Stimulated activated CD4-positive, alpha-beta T cell treated with anti-CD3 and anti-CD28 coated beads, Interleukin-12 subunit alpha, Interleukin-12 subunit beta, amount 100 ng/mL, for 48 hours (primary cell): Measurements from ENCODE around the gene PHACTR1.
"Not testable (repeated sequence)": the region's sequence is repeated elsewhere in the genome, so short reads cannot be mapped to it uniquely, and the experiment has no call there.

Source experiments
- DNase-seq, 3 donors: peaks; one replicate each; pipeline ENCODE4 v3.0.0-alpha.2; 2020; ENCODE audit warnings: low read depth in 2 of 3, low spot score in 1 of 3

PHACTR1 gene

GRCh38 chr6:13222048-13222447 lies 505.5 kb downstream of the PHACTR1 start:
- DNase-seq: no peak

DNA sequence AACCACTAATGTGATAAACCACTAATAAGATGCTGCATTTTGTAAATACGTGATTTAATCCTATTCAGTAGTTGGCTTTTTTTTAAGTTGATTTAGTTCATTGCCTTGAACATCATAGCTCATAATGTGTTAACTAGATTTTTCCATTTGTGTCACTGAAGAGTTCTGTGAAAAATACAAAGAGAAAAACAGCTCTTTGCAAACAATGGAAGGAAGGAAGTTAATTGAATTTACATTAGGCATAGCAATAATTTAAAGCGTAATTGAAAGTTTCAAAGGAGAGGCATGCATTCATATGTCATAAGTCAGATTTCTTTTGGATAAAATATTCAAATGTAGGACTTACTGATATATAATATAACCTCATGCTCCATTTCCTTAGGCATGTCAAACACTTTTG lies 509.5 kb downstream of the PHACTR1 start:
- no peak for DNase-seq

GRCh38 chr6:13228264-13229204 lies 512.0 kb downstream of the PHACTR1 start:
- no peak for DNase-seq

DNA sequence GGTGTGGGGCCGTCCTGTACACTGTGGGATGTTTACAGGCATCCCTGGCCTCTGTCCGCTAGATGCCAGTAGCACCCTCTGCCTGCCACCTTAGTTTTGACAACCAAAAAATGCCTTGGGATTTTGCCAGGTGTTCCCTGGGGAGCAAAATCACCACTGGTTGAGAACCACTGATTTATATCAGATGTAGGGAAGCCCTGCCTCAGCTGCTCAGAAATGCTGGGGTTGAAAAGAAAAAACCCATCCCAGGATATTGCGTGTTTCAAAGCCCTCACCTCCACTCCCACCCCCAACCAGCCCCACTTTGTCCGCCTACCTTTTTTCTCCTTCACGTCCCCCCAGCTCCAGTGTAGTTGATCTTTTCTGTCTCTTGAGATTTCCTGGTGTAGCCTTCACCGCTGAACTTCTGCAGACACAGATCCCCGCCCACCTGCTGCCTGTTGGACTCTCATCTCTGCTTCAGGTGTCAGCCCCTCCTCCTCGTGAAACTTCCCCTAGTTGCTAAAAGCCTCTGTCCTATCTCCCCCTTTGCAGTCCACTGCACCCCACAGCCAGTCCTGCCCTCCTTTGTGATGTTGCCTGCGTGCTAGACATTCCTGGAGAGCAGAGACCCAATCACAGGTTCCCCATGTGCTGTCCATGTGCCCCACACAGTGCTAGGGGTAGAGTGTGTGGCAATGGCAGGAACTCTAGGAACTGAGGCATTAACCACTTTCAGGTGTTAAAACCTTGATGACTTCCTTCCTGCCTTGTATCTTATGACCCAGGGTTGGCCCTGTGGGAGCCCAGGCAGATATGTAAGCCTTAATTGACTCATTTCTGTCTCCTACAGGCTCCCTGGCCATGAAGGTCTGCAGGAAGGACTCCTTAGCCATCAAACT lies 512.9 kb downstream of the PHACTR1 start:
- no peak for DNase-seq

- no peak for DNase-seq
These were observed 516.5 kb downstream of the PHACTR1 start for GRCh38 chr6:13233106-13233505.

DNA sequence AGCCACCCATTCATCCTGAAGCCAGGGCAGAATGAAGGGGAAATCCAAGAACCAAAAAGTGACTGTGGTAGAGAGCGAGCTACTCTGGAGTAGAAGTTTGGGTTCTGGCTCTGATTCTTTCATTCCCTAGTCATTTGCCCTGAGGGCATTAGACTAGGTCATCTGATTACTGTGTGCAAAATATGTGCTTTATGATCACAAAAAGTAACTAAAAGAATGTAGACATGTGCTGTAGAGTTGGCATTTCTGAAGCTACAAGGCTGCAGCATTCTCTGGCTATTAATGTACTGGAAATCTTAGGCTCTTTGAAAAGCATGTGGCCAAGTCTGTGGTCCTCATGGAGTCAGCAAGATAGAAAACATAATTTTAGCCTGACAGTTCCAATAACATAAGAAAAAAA lies 517.6 kb downstream of the PHACTR1 start:
- DNase-seq: no peak

GRCh38 chr6:13235339-13235738 lies 518.8 kb downstream of the PHACTR1 start:
- no peak for DNase-seq

- no peak for DNase-seq
These were observed 520.8 kb downstream of the PHACTR1 start for GRCh38 chr6:13237318-13237717.

DNA sequence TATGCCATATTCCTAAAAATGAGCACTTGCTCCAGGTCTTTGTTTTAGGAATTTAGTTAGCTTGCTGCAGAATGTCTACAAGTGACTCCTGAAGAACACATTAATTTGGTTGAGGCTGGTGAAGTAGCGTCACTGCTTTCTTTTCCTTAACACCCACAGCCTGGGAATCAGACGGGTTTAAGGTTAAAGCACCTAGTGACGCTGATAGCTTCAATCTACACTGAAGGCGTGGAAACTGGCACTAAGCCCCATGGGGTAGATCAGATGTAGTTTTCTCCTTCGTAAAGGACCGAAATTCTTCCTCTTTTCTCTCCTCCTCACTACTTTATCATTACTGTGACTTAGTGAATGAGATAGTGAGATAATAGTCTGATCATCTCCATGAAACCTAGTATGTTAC lies 521.5 kb downstream of the PHACTR1 start:
- DNase-seq: no peak

- no peak for DNase-seq
These were observed 522.2 kb downstream of the PHACTR1 start for GRCh38 chr6:13238640-13239216.

DNA sequence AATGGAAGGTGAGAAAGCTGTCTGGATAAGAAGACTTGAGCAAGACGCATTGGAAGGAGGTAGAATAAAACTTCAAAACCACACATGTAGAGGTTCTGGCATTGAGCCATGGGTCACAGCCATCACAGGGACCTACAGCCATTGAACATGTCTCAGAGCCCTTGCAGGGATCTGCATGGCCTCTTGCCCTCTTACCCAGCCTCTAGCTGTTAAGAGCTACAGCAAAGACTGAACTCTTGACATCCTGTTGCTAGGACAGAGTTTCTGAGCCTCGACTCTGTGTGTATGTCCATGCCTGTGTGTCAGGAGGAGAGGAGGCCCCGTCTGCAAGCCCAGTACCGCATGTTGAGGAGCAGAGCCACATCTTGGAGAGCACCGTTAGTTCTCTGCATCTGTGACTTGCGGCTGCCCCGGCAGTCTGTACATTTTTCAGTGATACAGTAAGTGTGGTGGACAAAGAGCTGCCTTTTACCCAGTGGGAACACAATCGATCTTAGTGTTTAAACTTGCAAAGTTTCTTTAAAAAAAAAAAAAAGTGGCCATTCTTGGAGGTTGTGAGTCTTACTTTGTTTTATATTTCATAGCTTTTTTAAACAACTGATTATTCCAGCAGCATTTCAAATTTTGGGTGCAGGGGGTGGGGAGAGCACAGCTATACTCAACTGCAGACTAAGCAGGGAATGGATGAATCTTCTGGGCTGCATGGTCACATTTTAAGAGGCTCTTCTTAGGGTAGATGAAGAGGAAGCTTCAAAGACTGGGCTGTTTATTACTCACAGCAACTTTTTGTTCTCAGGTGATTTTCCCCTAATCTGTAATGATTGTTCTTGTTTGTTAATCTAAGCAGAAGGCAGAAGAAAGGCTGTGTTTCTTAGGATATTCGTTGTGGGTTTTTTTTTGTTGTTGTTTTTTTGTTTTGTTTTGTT lies 523.2 kb downstream of the PHACTR1 start:
- no peak for DNase-seq

DNA sequence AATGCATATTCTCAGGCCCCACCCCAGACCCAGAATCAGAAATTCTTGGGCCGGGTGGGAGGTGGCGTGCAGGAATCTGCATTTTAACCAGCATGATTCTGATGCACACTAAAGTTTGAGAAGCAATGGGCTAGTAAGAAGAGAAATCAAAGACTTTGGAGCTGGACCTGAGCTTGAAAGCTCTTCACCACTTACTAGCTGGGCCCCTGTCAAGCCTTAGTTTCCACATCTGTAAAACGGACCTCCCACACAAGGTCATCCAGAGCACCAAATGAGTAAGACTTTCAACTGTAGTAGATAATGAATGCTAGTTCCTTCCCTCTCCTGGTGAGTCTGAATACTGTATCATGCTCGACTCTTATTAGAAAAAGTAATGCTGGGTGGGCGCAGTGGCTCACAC lies 524.8 kb downstream of the PHACTR1 start:
- no peak for DNase-seq

DNA sequence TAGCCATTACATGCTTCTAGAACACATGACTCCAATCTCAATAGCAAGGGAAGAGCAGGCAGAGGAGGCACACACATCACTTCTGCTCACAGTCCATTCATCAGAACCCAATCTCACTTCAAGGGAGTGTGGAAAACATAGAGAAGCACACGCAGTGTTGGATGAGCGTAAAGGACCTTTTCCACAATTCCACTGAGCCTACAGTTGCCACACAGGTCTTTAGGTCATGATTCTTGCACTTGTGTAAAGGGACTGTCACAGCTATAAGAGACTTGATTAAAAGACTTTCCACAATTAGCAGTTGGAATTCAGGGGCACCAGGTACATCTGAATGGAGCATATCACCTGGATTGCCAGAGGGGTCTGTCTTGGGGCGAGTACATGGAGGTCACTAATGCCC lies 525.6 kb downstream of the PHACTR1 start:
- no peak for DNase-seq

DNA sequence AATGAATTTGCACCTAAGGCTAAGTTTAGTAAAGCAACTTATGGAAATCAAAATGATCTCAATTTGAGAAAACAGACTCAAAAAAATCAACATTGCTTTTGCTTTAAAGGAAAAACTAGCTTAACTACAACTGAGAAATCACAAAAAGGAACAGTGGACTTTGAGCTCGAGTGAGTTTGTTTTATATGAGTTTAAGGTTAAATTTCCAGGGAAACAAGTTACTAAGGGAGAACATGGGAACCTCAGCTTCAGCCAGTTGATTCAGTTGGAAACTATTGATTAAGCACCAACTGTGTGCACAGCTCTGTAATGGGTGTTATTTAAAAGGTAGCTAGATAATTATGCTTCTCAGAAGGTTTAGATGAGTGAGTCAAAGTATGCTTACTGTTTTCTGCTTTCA lies 526.0 kb downstream of the PHACTR1 start:
- DNase-seq: no peak

DNA sequence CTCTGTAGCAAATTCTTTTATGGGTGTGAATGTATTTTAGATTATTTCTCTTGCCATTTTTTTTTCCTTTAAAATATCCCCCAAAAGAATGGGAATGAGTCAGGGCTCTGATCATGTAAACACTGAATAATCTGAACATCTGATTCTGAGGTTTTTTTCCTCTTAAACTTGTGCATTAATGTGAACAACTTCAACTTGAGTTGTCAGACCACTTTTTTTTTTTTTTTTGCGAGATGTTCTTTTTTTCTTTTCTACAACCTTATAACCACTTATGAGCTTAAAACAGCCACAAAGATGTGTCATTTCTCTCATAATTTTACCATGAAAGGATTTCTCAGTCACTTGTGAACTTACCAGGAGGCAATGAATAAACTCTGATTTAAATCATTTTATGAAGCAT lies 526.5 kb downstream of the PHACTR1 start:
- no peak for DNase-seq

DNA sequence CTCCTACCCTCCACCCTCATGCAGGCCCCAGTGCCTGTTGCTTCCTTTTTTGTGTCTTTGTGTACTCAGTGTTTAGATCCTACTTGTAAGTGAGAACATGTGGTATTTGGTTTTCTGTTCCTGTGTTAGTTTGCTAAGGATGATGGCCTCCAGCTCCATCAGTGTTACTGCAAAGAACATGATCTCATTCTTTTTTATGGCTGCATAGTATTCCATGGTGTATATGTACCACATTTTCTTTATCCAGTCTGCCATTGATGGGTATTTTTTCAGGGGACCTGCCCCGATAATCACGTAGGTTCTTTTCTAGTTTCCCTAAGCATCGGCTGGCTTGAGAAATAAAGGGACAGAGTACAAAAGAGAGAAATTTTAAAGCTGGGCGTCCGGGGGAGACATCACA lies 527.2 kb downstream of the PHACTR1 start:
- DNase-seq: not testable (repeated sequence)

GRCh38 chr6:13247627-13248026 lies 531.1 kb downstream of the PHACTR1 start:
- no peak for DNase-seq

- no peak for DNase-seq
These were observed 531.5 kb downstream of the PHACTR1 start for GRCh38 chr6:13248053-13248452.

DNA sequence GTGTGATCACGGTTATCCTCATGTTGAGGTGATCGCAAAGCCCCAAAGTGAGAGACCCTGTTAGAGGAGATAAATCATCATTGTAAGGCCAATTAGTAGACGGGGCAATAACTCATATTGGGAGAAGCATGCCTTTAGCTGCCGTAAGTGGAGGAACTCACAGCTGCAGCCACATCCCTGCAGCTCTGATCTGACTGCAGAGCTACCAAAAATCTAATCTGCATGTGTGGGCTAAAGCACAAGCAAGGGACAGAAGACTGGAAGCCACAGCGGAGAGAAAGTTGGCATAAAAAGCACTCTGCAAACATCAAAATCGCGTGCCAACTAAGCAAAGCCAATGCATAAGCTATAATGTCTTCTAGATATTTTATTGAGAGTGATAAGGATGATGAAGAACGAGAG lies 532.0 kb downstream of the PHACTR1 start:
- DNase-seq: no peak

- DNase-seq: no peak
These were observed 532.4 kb downstream of the PHACTR1 start for GRCh38 chr6:13248994-13249393.

- DNase-seq: no peak
These were observed 533.2 kb downstream of the PHACTR1 start for GRCh38 chr6:13249817-13250216.
